ENCODE measurements around the gene PDK4. TPM values are rescaled to one million over a fixed set of nuclear protein-coding genes. Genes with fewer than 3 reads are reported as not detected.

PDK4 gene
- total and polyA plus RNA-seq, 9 of the 15 experiments (the other 6 are each of a cell fraction or from before 2014, with no cell fraction given), result 0.03 to 0.24 (median 0.08) TPM; not detected in 2

- TF ChIP-seq GTF3C2 (IDR thresholded peaks at IDR 0.05; ENCODE audit: borderline replicate concordance, extremely low read depth, insufficient read length), result no peak
- no peak for TF ChIP-seq KLF16 (IDR thresholded peaks at IDR 0.05)
- no peak for TF ChIP-seq ZNF584 (CRISPR knock-in tag; IDR thresholded peaks at IDR 0.05; ENCODE audit: low read depth)
These were observed 36.3 kb upstream of the PDK4 start (continued) for GRCh38 chr7:95632609-95633008.

GRCh38 chr7:95631527-95631926, 35.2 kb upstream of the PDK4 start:
- H3K9me3 ChIP-seq (replicated peaks; ENCODE audit: control insufficient read depth, insufficient read depth, low read depth, low read length), result no peaks in the 10 kb centered on the region
- no peaks in the 10 kb centered on the region for H3K9me1 ChIP-seq (ENCODE audit: control insufficient read depth, insufficient read depth, low read length)
- H3K4me2 ChIP-seq (ENCODE audit: insufficient read depth, low read length), result no peak overlapping the region
- intact Hi-C loops (cut with micrococcal nuclease) (no loop called here), in situ Hi-C loops (cut with MboI) (loop anchor here (5.0 kb wide), 1 partner anchor 46 kb away; no protein-coding TSS in a partner anchor)
- no peaks in the 10 kb centered on the region for H3K27me3 ChIP-seq (ENCODE audit: control insufficient read depth in 2 of 2, insufficient read depth in 2 of 2, low read length in 2 of 2)
- ChIA-PET POLR2A (no interaction called here), CTCF (ENCODE audit: low intra/inter-chr PET ratio) (no interaction called here)
- DNase-seq (ENCODE audit: extremely low read depth in 1 of 4, low spot score in 3 of 4), result no peak
- 20% methylated on average over 3 of the region's 7 CpGs for whole genome bisulfite sequencing (ENCODE audit: insufficient coverage, low coverage, missing lambda C conversion rate)
- no peaks in the 10 kb centered on the region for H4K20me1 ChIP-seq (replicated peaks; ENCODE audit: control insufficient read depth, insufficient read depth, low read length)
- H3K27ac ChIP-seq (ENCODE audit: extremely low read depth, low read depth, low read length), result no peak overlapping the region
- no peak overlapping the region for H2AFZ ChIP-seq (ENCODE audit: low read depth, low read length)
- no peak overlapping the region for H3K4me3 ChIP-seq
- TF ChIP-seq GTF2B (IDR thresholded peaks at IDR 0.05; ENCODE audit: extremely low read depth, insufficient read length), result no peak
- TF ChIP-seq ZNF224 (CRISPR knock-in tag; IDR thresholded peaks at IDR 0.05), result no peak
- no peak for TF ChIP-seq MYNN (IDR thresholded peaks at IDR 0.05)
- no peak for TF ChIP-seq MYNN (CRISPR knock-in tag; IDR thresholded peaks at IDR 0.05)
- no peak for TF ChIP-seq SRSF9 (IDR thresholded peaks at IDR 0.05; ENCODE audit: borderline replicate concordance, low read depth, low read length)
- no peak for TF ChIP-seq RB1 (IDR thresholded peaks at IDR 0.05; ENCODE audit: low read depth)
- no peak for TF ChIP-seq TCF15 (CRISPR knock-in tag; IDR thresholded peaks at IDR 0.05)
- TF ChIP-seq CXXC5 (CRISPR knock-in tag; IDR thresholded peaks at IDR 0.05), result no peak
- TF ChIP-seq FOXA1 (IDR thresholded peaks at IDR 0.05; ENCODE audit: borderline replicate concordance), result no peak
- no peak for TF ChIP-seq PRDM10 (IDR thresholded peaks at IDR 0.05; ENCODE audit: partially characterized antibody)
- FAIRE-seq, result no peak
- no peak overlapping the region for H3K9ac ChIP-seq (ENCODE audit: insufficient read depth in 1 of 2, low read depth in 2 of 2, low read length in 2 of 2)
- H3K36me3 ChIP-seq (ENCODE audit: control insufficient read depth, insufficient read depth, low read length), result no peaks in the 10 kb centered on the region
- BruUV-seq (replicated peaks), result no TSS peak
- H3K79me2 ChIP-seq (ENCODE audit: control insufficient read depth, insufficient read depth, low read length), result no peaks in the 10 kb centered on the region
- H3K4me1 ChIP-seq (replicated peaks in 1 of 2; ENCODE audit: control insufficient read depth in 2 of 2, insufficient read depth in 2 of 2, low read length in 2 of 2), result no peaks in the 10 kb centered on the region
- no peak for ATAC-seq

Measured in K562 (cell line).